Effector CD8-positive, alpha-beta T cell (primary cell): Measurements from ENCODE around the gene MCFD2.
A peak's percentile ranks its signal among the peaks of the same experiment; 100 is the strongest.

Source experiments
- DNase-seq: peaks from one replicate; lab custom pipeline; 2025; lab: John Stamatoyannopoulos, UW
- total RNA-seq, 4 experiments: gene quantifications; one replicate each; lab custom pipeline; 2026; lab: John Stamatoyannopoulos, UW

MCFD2 gene
- 76.3 to 93.9 (median 82.7) reads per million in 4 experiments for total RNA-seq

- no peak for DNase-seq
Measured at GRCh38 chr2:46915281-46915810, at the start of gene MCFD2. TSS of gene MCFD2 (minus strand) at chr2:46915806. CDS start at chr2:46909171, 6,635 bp downstream.

- no peak for DNase-seq
Measured at GRCh38 chr2:46964835-46965560, 49.4 kb upstream of the MCFD2 start.

GRCh38 chr2:46963941-46964673, 48.5 kb upstream of the MCFD2 start:
- DNase-seq = no peak

- no peak for DNase-seq
Measured at GRCh38 chr2:46963210-46963609, 47.6 kb upstream of the MCFD2 start.

GRCh38 chr2:46962751-46963150, 47.1 kb upstream of the MCFD2 start:
- DNase-seq = no peak

GRCh38 chr2:46960618-46961017, 45.0 kb upstream of the MCFD2 start:
- DNase-seq = no peak

GRCh38 chr2:46958431-46959017, 42.9 kb upstream of the MCFD2 start:
- no peak for DNase-seq

GRCh38 chr2:46956981-46957531, 41.5 kb upstream of the MCFD2 start:
- no peak for DNase-seq

- DNase-seq = no peak
Measured at GRCh38 chr2:46955764-46956163, 40.2 kb upstream of the MCFD2 start.

- DNase-seq = no peak
Measured at GRCh38 chr2:46954951-46955571, 39.5 kb upstream of the MCFD2 start.

- no peak for DNase-seq
Measured at GRCh38 chr2:46952171-46952570, 36.6 kb upstream of the MCFD2 start.

GRCh38 chr2:46951290-46952064, 35.9 kb upstream of the MCFD2 start:
- no peak for DNase-seq

GRCh38 chr2:46950314-46950713, 34.7 kb upstream of the MCFD2 start:
- DNase-seq = no peak

GRCh38 chr2:46947841-46948240, 32.2 kb upstream of the MCFD2 start:
- DNase-seq = no peak

GRCh38 chr2:46945671-46946070, 30.1 kb upstream of the MCFD2 start:
- DNase-seq = no peak

- peak; percentile 50 for DNase-seq
Measured at GRCh38 chr2:46943881-46944798, 28.5 kb upstream of the MCFD2 start.

- DNase-seq = no peak
Measured at GRCh38 chr2:46942891-46943626, 27.5 kb upstream of the MCFD2 start.

- peak; percentile 57 for DNase-seq
Measured at GRCh38 chr2:46942143-46942526, 26.5 kb upstream of the MCFD2 start.

- DNase-seq = no peak
Measured at GRCh38 chr2:46939626-46940359, 24.2 kb upstream of the MCFD2 start.
